GM12878 (cell line): Measurements from ENCODE around the gene FBXL22. TPM values are rescaled to one million over a fixed set of nuclear protein-coding genes. Genes with fewer than 3 reads are reported as not detected.

Source experiments
- ASH2L ChIP-seq: fragments of 300-600, 200-600 bp; sonication (generic); IDR thresholded peaks from 2 replicates; pipeline ENCODE4 v1.6.1; 2017; ENCODE audit warnings: low read depth, mild to moderate bottlenecking, borderline replicate concordance
- BCL3 ChIP-seq: IDR thresholded peaks from 2 replicates; pipeline ENCODE4 v1.6.1; 2011; ENCODE audit warnings: borderline replicate concordance, low read depth, mild to moderate bottlenecking, moderate library complexity, low read length; ENCODE audit not compliant: insufficient read depth, poor library complexity, severe bottlenecking
- BCLAF1 ChIP-seq: fragments of 450-650 bp; IDR thresholded peaks from 2 replicates; pipeline ENCODE4 v1.6.1; 2017; ENCODE audit warnings: antibody characterized with exemption, mild to moderate bottlenecking, moderate library complexity
- CEBPZ ChIP-seq: fragments of 150-350 bp; IDR thresholded peaks from 2 replicates; pipeline ENCODE4 v1.6.1; 2016; ENCODE audit warnings: low read depth, low read length
- E2F8 ChIP-seq: fragments of 450-650 bp; IDR thresholded peaks from 2 replicates; pipeline ENCODE4 v1.6.1; 2018; ENCODE audit warnings: mild to moderate bottlenecking, low read depth, moderate library complexity; ENCODE audit not compliant: partially characterized antibody
- ELK1 ChIP-seq: IDR thresholded peaks from 2 replicates; pipeline ENCODE4 v1.6.1; 2012; ENCODE audit warnings: low read depth, low read length, improper control_type of control experiment
- ETV6 ChIP-seq, 2 experiments: fragments of 450-650 bp in 1 of 2; IDR thresholded peaks in 1 of 2; conservative IDR thresholded peaks in 1 of 2; 2 replicates each; pipeline ENCODE4 v1.6.1; 2014; ENCODE audit warnings: antibody characterized with exemption in 1 of 2, borderline replicate concordance in 1 of 2, low read depth in 1 of 2, mild to moderate bottlenecking in 1 of 2, moderate library complexity in 1 of 2
- HCFC1 ChIP-seq: fragments of 150-350 bp; IDR thresholded peaks from 2 replicates; pipeline ENCODE4 v1.6.1; 2014; ENCODE audit warnings: low read length
- IKZF2 ChIP-seq, 2 experiments: fragments of 450-650 bp; IDR thresholded peaks; 2 replicates each; pipeline ENCODE4 v1.6.1; 2017; ENCODE audit warnings: mild to moderate bottlenecking in 2 of 2, moderate library complexity in 2 of 2
- IRF4 ChIP-seq: IDR thresholded peaks from 2 replicates; pipeline ENCODE4 v1.6.1; 2011; ENCODE audit warnings: low read depth, low read length
- JUND ChIP-seq: IDR thresholded peaks from 2 replicates; pipeline ENCODE4 v1.6.1; 2012; ENCODE audit warnings: low read depth, mild to moderate bottlenecking, low read length, improper control_type of control experiment, moderate library complexity
- PML ChIP-seq: IDR thresholded peaks from 2 replicates; pipeline ENCODE4 v1.6.1; 2012; ENCODE audit warnings: low read length, inconsistent platforms
- POU2F2 ChIP-seq: IDR thresholded peaks from 3 replicates; pipeline ENCODE4 v1.6.1; 2011; ENCODE audit warnings: low read depth, mild to moderate bottlenecking, low read length, borderline replicate concordance
- RBBP5 ChIP-seq: fragments of 200-600 bp; sonication (generic); conservative IDR thresholded peaks from 2 replicates; pipeline ENCODE4 v1.6.1; 2016
- RFX5 ChIP-seq: IDR thresholded peaks from 2 replicates; pipeline ENCODE4 v1.6.1; 2011; ENCODE audit warnings: low read depth, low read length, improper control_type of control experiment
- SMC3 ChIP-seq: IDR thresholded peaks from 2 replicates; pipeline ENCODE4 v1.6.1; 2011; ENCODE audit warnings: low read length, improper control_type of control experiment, borderline replicate concordance
- SRF ChIP-seq, 2 experiments: IDR thresholded peaks; 2 replicates each; pipeline ENCODE4 v1.6.1; 2011; ENCODE audit warnings: low read depth in 2 of 2, low read length in 2 of 2, mild to moderate bottlenecking in 1 of 2, moderate library complexity in 1 of 2
- polyA plus RNA-seq, 11 experiments: library from polyadenylated mRNA; depleted of rRNA in 4 of 11; unstranded in 6 of 11; stranded (reverse) in 5 of 11; fragments of >200 nt; fragmentation: Nextera tagmentation in 4 of 11; fragmentation: Illumina TruSeq in 1 of 11; extraction: Ambion mirVana in 4 of 11; extraction: Trizol in 1 of 11; gene quantifications; 1 replicate in 1 of 11; 2 replicates in 10 of 11; pipeline versions ENCODE4 v1.2.1 to v1.2.3, GENCODE V29; 2011 to 2016; ENCODE audit warnings: inconsistent platforms in 2 of 11, missing spikeins in 2 of 11, low read depth in 1 of 11
- total RNA-seq, 4 experiments: library from RNA; depleted of rRNA in 3 of 4; stranded (reverse); fragments of >200 nt in 3 of 4; fragmentation: Illumina TruSeq in 1 of 4; extraction: Trizol in 1 of 4; gene quantifications; 2 replicates each; pipeline versions ENCODE4 v1.2.1 to v1.2.3, GENCODE V29; 2013 to 2021

The FBXL22 gene
- total and polyA plus RNA-seq, 10 of the 15 experiments (the other 5 are each of a cell fraction or from before 2014, with no cell fraction given): 0.05 to 2.6 (median 0.52) TPM

GRCh38 chr15:63601026-63601703 is 4.0 kb downstream of the FBXL22 start (continued):
- TF ChIP-seq E2F8: no peak
- no peak for TF ChIP-seq ASH2L
- TF ChIP-seq RFX5: no peak
- TF ChIP-seq POU2F2: no peak
- TF ChIP-seq IKZF2 (IDR thresholded peaks at IDR 0.05): peak in 1 of 2 experiments; percentile 74; a peak in 1 of 4 replicates
- TF ChIP-seq BCL3: peak; percentile 65
- TF ChIP-seq JUND: no peak
- no peak for TF ChIP-seq BCLAF1
- TF ChIP-seq IRF4: no peak
- TF ChIP-seq SMC3: no peak
- no peak for TF ChIP-seq HCFC1
- no peak for TF ChIP-seq RBBP5
- TF ChIP-seq CEBPZ: no peak
- TF ChIP-seq ETV6 (conservative IDR thresholded peaks at IDR 0.05 in 1 of 2, IDR thresholded peaks at IDR 0.05 in 1 of 2; ENCODE audit: borderline replicate concordance in 1 of 2, low read depth in 1 of 2): 0 out of 4 replicates have a peak, but pooled peaks of 1 of the 2 experiments have one; percentile 17
- TF ChIP-seq ELK1: no peak
- TF ChIP-seq SRF (IDR thresholded peaks at IDR 0.05; ENCODE audit: low read depth in 2 of 2, low read length in 2 of 2): 0 out of 4 replicates have a peak, but pooled peaks of 1 of the 2 experiments have one; percentile 8
- no peak for TF ChIP-seq PML
